ENCODE results near the gene HMCN2.

GRCh38 chr9:130442746-130443455, 177.3 kb downstream of the HMCN2 start:
- no peak for TF ChIP-seq CTCF (IDR thresholded peaks at IDR 0.05)
- no peak for TF ChIP-seq POLR2A (IDR thresholded peaks at IDR 0.05)

Data from right lobe of liver (tissue), 4 donors.